Muscle layer of colon (tissue), 2 donors: ENCODE data around the gene UBP1.
"Not testable (repeated sequence)": the region's sequence is repeated elsewhere in the genome, so short reads cannot be mapped to it uniquely, and the experiment has no call there.

ENCODE experiments used
- H3K27ac ChIP-seq: one replicate; pipeline ENCODE4 v1.7.0; 2013; ENCODE audit warnings: low read depth, mild to moderate bottlenecking, low read length, moderate library complexity
- H3K27me3 ChIP-seq, 2 donors: one replicate each; pipeline ENCODE4 v1.7.0; 2013; ENCODE audit warnings: low read length in 2 of 2, mild to moderate bottlenecking in 2 of 2; ENCODE audit not compliant: insufficient read depth in 2 of 2, control insufficient read depth in 1 of 2
- H3K36me3 ChIP-seq: one replicate; pipeline ENCODE4 v1.7.0; 2013; ENCODE audit warnings: mild to moderate bottlenecking, low read length; ENCODE audit not compliant: insufficient read depth
- H3K4me1 ChIP-seq: one replicate; pipeline ENCODE4 v1.7.0; 2013; ENCODE audit warnings: mild to moderate bottlenecking, low read length; ENCODE audit not compliant: insufficient read depth
- H3K4me3 ChIP-seq, 2 donors: one replicate each; pipeline ENCODE4 v1.7.0; 2013; ENCODE audit warnings: low read length in 2 of 2, low read depth in 1 of 2, mild to moderate bottlenecking in 1 of 2, moderate library complexity in 1 of 2
- H3K9ac ChIP-seq: one replicate; pipeline ENCODE4 v1.7.0; 2013; ENCODE audit warnings: low read length
- H3K9me3 ChIP-seq: one replicate; pipeline ENCODE4 v1.7.0; 2013; ENCODE audit warnings: mild to moderate bottlenecking, low read length
- donor health status: abdominal sarcoma.
- donor health status: Adenocarcinoma of cecum.

UBP1 gene

GRCh38 chr3:33360136-33360825 lies 79.9 kb downstream of the UBP1 start:
- no peak overlapping the region for H3K27ac ChIP-seq
- H3K4me3 ChIP-seq: no peak overlapping the region
- H3K36me3 ChIP-seq: no peaks in the 10 kb centered on the region
- H3K9me3 ChIP-seq: no peaks in the 10 kb centered on the region
- no peaks in the 10 kb centered on the region for H3K27me3 ChIP-seq
- no peak overlapping the region for H3K9ac ChIP-seq
- H3K4me1 ChIP-seq: peaks cover 5% of the 10 kb centered on the region

- H3K4me1 ChIP-seq: peaks cover 5% of the 10 kb centered on the region
- no peaks in the 10 kb centered on the region for H3K27me3 ChIP-seq
- no peak overlapping the region for H3K4me3 ChIP-seq
These were observed 81.9 kb downstream of the UBP1 start for GRCh38 chr3:33358172-33358781.

DNA sequence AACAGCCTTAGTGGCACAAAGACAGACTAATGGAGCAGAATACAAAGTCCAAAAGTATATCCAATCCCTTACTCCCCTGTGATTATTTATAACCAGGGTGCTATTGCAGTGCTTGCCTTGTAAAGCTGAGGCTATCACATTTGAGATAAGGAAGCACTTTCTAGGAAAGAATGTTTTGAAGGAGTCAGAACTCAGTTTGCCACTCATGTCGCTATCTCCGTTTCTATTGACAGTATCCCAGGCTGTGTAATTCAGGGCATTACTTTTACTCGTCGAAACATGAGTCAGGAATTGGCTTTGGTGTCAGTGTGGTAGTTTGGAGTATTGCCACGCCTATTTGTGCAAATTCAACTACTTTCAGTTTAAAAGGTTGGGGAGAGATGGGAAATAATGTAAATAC lies 84.6 kb downstream of the UBP1 start:
- H3K9me3 ChIP-seq: no peaks in the 10 kb centered on the region
- H3K27ac ChIP-seq: no peak overlapping the region
- no peaks in the 10 kb centered on the region for H3K27me3 ChIP-seq
- H3K4me3 ChIP-seq: no peak overlapping the region
- H3K9ac ChIP-seq: no peak overlapping the region
- H3K36me3 ChIP-seq: no peaks in the 10 kb centered on the region
- peaks cover 5% of the 10 kb centered on the region for H3K4me1 ChIP-seq

More at GRCh38 chr3:33358172-33358781, 81.9 kb downstream of the UBP1 start:
- no peaks in the 10 kb centered on the region for H3K9me3 ChIP-seq
- H3K9ac ChIP-seq: no peak overlapping the region
- no peak overlapping the region for H3K27ac ChIP-seq
- no peaks in the 10 kb centered on the region for H3K36me3 ChIP-seq

GRCh38 chr3:33339758-33340157 lies 100.4 kb downstream of the UBP1 start:
- no peaks in the 10 kb centered on the region for H3K27me3 ChIP-seq
- no peaks in the 10 kb centered on the region for H3K9me3 ChIP-seq
- H3K36me3 ChIP-seq: no peaks in the 10 kb centered on the region
- no peak overlapping the region for H3K27ac ChIP-seq
- no peaks in the 10 kb centered on the region for H3K4me1 ChIP-seq
- no peak overlapping the region for H3K9ac ChIP-seq
- H3K4me3 ChIP-seq: no peak overlapping the region

DNA sequence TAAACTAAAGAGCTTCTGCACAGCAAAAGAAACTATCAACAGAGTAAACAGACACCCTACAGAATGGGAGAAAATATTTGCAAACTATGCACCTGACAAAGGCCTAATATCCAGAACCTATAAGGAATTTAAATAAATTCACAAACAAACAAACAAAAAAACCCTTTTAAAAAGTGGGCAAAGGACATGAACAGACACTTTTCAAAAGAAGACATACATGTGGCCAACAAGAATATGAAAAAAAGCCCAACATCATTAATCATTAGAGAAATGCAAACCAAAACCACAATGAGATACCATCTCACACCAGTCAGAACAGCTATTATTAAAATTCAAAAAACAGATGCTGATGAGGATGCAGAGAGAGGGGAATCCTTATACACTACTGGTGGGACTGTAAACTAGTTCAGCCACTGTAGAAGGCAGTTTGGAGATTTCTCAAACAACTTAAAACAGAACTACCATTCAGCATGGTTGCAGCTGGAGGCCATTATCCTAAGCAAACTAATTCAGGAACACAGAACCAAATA lies 101.2 kb downstream of the UBP1 start:
- H3K36me3 ChIP-seq, H3K27me3 ChIP-seq, H3K4me1 ChIP-seq, H3K9ac ChIP-seq, H3K9me3 ChIP-seq, H3K27ac ChIP-seq, H3K4me3 ChIP-seq: not testable (repeated sequence)
